ENCODE results near the gene SFXN5.
"Not testable (repeated sequence)": the region's sequence is repeated elsewhere in the genome, so short reads cannot be mapped to it uniquely, and the experiment has no call there.

Gene SFXN5, protein sequence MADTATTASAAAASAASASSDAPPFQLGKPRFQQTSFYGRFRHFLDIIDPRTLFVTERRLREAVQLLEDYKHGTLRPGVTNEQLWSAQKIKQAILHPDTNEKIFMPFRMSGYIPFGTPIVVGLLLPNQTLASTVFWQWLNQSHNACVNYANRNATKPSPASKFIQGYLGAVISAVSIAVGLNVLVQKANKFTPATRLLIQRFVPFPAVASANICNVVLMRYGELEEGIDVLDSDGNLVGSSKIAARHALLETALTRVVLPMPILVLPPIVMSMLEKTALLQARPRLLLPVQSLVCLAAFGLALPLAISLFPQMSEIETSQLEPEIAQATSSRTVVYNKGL

DNA sequence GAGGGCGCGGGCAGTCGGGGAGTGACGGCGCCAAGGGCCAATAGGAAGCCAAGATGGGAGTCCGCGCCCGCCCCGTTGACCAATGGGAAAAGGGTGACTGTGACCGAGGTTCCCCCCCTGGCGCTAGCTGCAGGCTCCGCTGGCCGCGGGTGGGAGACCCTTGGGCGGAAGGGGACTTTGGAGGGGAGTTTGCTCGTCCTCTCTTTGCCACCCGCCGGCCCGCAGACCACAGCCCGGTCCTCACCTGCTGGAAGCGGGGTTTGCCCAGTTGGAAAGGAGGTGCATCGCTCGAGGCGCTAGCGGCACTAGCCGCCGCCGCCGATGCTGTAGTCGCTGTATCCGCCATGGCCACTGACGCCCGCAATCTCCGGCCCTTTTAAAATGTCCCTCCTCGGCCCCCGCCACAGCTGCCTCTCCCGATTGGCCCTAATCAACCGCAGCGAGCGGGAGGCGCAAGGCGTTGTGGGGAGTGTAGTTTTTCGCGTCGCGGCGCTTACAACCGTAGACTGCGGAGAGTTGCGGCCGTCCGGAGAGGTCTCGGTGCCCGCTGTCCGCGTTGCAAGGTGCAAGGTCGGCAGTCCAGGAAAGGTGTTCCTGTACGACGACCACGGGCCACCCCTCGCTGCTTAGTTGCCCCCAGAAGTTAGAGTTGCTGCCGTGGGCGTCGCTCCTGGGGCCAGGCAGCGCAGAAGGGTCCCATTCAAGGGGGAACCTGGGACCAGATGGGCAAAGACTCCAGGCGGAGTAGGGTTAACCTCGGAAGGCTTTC, at the start of gene SFXN5:
Gene SFXN5 (minus strand): TSS at position 353 of the 769 bp plus-strand sequence. CDS start 7 bp downstream, at position 346.
- peak; percentile 95 for DNase-seq (ENCODE audit: low spot score)

DNA sequence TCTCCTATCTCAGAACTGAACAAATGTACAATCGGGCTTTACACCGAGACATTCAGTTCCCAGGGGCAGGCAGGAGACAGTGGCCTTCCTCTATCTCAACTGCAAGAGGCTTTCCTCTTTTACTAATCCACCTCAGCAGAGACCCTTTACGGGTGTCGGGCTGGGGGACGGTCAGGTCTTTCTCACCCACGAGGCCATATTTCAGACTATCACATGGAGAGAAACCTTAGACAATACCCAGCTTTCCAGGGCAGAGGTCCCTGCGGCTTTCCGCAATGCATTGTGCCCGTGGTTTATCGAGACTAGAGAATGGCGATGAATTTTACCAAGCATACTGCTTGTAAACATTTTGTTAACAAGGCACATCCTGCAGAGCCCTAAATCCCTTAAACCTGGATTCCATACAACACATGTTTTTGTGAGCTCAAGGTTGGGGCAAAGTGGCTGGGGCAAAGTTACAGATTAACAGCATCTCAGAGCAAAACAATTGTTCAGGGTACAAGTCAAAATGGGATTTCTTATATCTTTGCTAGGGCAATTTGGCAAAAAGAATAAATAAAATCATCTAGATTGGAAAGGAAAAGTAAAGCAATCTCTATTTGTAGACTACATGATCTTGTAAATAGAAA, 48.2 kb upstream of the SFXN5 start:
- DNase-seq (ENCODE audit: low spot score): not testable (repeated sequence)

DNA sequence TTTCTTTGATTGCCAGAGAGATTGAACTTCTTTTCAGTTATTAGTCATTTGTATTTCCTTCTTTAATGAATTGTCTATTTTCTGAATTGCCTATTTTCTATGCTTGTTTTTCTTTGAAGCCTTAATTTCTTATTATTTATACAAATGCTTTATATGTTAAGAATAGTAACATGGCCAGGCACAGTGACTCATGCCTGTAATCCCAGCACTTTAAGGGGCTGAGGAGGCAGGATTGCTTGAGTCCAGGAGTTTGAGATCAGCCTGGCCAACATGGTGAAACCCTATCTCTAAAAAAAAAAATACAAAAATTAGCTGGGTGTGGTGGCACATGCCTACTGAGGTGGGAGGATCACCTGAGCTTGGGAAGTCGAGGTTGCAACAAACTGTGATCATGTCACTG, 45.9 kb upstream of the SFXN5 start:
- DNase-seq (ENCODE audit: low spot score): no peak

DNA sequence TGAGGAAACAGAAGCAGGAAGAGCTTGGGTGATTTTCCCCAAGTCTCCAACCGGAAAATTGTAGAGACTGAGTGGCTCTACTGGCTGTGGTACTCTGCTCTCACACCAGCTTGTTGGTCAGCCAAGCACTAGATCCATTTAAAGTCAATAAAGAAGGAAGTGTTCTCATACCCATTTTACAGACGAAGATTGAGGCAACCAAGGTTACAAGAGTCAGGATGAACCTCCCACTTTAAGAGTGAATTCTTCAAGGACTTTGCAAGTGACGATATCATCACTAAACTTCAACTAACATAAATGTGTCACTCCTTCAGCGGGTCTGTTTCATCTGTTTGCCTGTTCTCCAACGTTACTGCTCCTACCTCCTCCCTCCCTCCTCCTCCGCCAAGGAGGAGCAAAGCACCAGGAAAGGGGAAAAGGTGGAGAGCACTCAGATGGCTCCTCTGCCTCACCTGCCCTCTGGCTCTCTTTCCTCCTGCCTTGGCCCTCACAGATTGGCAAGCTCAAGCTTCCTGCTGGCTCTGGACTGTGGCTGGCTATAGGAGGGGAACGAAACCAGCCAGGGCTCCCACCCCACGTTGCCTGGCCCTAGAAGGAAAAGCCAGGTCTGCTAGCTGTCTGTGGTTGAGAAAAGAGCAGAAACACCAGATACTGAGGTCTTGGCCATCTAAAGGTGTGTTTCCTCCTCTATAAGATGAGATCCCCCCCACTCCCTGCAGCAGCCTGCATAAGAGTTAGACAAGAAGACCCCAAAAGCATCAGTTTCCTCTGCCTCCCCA, 44.9 kb upstream of the SFXN5 start:
- DNase-seq (ENCODE audit: low spot score): no peak

DNA sequence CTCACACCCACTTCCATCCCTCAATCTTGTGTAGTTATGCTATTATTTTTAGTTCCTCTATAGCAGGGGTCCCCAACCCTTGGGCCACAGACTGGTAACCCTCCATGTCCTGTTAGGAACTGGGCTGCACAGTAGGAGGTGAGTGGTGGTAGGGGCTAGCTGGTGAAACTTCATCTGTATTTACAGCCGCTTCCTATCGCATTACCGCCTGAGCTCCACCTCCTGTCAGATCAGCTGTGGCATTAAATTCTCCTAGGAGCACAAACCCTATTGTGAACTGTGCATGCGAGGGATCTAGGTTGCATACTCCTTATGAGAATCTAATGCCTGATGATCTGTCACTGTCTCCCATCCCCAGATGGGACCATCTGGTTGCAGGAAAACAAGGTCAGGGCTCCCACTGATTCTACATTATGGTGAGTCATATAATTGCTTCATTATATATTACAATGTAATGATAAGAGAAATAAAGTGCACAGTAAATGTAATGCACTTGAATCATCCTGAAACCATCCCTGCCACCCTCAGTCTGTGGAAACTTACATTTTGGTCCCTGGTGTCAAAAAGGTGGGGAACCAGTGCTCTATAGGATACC, 42.9 kb upstream of the SFXN5 start:
- no peak for DNase-seq (ENCODE audit: low spot score)

DNA sequence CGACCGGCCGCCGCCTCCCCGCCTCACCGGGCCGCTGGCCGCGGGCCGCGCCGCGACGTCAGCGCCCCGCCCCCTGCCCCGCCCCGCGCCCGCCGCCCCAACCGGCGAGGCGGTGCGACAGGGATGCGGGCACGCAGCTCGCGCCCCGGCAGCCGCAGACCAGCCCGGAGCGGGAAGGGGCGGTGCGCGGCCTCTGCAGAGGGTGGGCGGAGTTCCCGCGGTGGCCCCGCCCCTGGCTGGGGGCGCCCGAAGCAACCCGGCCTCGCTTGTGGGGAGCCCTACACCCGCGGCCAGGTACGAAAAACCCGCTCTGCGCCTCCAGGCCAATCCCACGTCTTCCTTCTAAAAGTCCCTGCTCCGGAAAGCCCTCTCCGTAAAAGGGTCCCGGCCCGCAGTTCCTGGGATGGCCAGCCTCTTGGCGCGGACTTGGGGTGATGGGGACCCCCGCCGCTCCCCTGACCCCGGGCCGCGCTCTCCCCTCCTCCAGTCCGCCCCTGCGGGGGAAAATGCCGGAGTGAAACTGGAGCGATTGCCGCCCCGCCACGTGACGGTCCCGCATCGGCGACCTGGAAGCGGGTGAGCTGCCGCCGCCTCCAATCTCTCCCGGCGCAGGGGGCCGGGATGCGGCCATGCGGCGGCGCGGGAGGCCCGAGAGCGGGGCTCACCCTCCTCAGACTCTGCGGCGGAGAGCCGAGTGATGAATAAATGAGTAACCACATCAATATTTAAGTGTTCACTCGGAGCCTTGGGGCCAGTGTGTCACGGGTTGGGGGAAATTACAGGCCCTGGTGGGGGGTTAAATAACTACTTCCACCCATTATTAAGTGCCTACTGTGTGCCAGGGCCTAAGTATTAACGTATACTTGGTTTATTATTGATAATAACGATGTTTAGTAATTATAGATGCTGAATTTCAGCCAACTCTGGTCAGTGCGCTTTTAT, 41.7 kb upstream of the SFXN5 start, which contains the start of gene RAB11FIP5:
Gene RAB11FIP5 (minus strand): TSS at position 36 of the 942 bp plus-strand sequence. CDS start 171 bp downstream, outside the sequence.
- peak; percentile 15 for DNase-seq (ENCODE audit: low spot score)

DNA sequence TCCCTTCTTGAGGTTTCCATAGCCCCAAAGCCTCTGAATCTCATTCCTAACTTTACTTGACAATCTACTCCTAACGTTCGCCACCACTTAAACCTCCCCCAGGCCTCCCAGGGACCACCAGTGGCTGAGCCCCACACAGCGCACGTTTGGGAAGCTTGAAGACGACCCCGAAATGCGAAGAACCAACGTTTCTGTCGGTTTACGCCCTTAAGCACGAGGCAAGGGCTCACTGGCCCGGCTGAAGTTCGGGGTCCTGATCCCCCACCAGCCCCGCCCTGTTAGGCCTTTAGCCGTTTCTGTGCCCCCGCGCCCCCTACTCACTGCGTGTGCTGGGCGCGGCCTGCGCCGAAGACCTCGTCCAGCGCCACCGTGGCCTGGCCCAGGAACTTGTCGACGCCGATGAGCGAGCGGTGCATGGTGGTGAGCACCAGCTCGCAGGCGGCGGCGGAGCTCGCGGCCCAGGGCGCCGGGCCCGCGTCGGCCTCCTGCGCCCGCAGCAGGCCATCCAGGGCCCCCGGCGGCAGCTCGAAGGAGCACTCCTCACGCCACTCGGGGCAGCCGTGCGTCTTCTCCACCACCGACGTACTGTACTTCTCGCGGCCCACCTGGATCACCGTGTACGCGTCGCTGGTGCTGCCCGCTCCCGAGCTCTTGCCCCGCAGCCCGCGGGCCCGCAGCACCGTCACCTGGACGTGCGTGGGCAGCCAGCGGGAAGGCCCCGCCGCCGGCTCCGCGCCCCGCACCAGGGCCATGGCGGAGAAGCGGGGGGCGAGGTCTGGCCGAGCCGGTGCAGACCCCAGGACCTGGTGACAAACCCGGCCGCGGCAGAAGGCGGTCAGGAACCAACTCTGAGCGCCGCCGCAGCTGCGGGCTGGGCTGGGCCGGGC, 40.8 kb upstream of the SFXN5 start:
- DNase-seq (ENCODE audit: low spot score): no peak

DNA sequence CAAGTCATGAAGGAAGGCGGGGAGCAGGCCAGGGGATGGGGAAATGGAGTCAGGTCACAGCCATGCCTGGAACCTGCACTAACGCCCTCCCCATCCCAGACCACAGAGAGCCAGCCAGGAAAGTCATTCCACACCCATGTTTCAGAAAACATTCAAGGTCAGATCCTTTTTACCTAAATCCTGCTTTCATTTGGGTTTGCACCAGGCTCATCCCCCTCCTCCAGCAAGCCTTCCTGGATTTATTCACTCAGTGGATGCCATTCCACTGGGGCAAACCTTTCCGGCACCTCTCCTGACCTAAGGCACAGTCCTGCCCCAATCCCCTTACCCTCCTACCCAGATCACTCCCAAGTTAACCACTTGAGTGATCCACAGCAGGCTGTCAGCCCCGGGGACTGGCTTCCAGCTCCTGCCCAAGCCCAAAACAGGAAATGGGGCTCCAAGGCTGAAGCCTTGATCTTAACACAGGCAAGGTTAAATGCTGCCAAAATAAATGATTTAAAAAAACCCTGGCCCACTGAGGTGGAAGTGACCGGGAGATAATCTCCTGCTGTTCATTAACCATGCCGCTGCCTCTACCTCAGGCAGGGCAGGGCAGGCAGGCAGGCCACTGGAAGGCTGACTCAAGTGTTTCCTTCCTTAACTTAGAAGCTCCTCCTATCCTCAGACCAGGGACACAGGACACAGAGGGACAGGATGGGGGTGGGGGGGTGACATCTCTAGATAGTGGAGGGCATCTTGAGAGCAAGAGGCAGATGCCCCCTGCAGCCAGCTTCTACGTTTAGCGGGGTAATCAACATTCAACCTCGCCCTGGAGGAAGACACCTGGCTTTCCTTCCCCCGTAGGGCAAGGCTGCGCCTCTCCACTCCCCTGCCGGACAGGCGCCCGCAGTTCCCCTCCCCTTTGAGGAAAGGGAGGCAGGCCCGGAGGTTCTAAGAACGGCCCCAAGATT, 39.8 kb upstream of the SFXN5 start:
- DNase-seq (ENCODE audit: low spot score): no peak

DNA sequence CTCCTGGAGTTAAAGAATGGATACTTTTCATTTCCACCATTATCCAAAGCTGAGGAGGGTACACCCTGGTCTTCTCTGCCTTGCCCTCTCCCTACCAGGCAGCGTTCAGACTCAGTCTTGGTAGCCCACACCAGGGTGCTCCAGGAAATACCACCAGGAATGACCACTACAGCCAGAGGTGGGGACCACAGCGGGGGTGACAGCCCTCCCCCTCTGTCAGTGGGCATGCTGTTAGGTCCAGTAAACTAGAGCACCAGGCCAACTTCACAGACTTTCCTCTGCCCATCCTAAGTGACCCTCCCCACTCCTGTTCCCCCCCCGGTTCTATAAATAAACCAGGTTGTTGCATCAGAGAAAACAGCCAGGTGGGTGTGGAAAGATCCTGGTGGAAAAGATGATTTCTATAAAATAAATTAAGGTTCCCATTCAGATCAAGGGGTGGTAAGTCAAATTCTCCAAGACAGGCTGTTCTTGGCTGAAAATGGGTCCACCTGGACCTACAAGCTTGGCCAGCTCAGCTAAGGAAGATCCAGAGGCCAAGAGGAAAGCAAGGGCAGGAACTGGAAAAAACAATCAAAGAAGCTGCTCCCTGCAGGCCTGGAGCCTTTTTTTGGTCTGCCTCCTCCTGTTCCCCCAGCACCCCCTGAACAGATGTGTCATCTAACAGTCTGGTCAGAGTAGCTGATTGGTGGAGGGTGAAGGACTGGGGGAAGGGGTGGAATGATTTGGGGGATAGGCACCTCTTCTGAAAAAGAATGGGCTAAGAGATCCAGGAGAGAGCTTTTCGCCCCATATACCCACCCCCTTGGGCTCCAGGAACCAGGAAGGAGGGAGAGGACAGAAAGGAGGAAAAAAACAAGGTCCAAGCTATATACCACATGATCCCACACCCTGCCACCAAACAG, 38.9 kb upstream of the SFXN5 start:
- no peak for DNase-seq (ENCODE audit: low spot score)

DNA sequence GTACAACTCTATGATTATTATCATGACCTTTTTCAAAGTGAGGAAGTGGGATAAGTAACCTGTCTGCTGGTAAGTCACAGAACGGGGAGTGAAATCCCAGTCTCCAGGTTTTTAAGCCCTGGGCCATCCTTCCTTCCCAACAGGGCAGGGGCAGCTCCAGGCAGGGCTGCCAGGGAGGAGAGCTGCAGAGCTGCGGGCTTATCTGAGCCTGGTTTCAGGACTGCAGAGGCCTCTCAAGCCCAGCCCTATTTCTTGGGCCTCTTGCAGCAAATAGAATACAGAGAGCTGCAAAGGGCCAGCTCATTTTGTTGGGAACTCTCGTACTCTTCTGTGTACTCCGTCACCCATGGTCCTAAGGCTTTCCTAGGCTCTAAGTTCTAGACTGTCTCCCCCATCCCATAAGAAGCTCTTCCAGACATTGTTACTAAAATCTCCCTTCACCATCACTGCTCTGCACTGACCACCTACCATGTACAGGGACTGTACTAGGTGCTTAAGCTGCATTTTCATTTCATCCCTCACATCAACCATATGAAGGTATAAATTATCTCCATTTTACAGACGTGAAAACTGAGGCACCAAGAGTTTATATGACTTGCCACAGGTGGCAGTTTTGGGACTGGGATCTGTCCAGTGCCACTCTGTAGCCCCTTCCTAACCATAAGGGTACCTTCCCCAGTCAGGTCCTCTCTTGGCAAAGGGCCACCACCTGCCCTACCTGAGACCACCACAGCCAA, 38.1 kb upstream of the SFXN5 start:
- no peak for DNase-seq (ENCODE audit: low spot score)

DNA sequence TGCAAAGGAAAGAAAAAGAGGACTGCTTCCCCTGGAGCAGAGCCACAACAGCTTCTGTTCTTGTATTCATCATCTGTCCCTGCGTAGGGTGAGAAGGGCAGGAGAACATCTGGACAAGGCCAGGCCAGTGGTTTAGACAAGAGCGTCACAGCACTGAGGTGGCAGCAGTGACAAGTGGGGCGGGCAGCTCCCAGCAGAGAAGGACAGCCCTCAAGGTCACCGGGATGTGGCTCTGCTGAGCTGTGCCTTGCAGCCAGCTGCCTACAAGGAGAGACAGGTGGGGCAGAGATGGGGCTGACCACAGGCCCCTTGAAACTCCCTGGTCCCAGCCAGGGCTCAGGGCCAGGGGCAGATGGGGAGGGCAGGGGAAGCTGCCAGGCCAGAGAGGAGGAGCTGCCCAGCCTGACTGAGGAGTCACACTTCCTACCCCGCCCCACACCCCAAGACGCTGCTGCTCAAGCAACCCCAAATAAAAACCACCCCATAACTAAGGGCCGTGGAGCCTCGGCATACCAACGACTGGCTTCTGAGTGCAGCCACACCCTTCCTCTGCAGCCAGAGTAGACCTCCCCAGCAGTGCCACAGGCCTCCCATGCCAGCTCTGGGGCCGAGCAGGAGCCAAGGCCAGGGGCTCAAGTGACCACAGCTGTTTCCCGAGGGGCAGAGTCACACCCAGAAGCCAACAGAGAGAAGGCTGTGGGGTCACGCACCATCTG, 35.9 kb upstream of the SFXN5 start:
- no peak for DNase-seq (ENCODE audit: low spot score)

DNA sequence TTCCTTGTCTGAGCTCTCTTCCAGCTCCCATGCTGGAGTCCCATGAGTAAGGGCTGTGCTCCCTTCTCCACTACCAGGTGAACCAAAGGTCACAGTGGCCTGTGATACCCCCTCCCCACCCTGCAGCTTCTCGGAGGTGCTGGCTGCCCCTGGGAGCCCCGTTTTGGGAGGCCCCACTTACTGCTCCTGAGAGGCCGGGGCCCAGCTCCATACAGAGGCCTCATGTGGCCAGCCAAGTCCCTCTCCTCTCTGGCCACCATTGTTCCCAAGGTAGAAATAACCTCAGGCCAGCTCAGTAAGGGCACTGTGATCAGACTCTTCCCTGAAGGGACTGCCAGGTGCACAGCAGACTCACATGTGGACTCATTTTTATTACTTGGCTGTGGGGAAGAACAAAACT, 35.3 kb upstream of the SFXN5 start:
- no peak for DNase-seq (ENCODE audit: low spot score)

DNA sequence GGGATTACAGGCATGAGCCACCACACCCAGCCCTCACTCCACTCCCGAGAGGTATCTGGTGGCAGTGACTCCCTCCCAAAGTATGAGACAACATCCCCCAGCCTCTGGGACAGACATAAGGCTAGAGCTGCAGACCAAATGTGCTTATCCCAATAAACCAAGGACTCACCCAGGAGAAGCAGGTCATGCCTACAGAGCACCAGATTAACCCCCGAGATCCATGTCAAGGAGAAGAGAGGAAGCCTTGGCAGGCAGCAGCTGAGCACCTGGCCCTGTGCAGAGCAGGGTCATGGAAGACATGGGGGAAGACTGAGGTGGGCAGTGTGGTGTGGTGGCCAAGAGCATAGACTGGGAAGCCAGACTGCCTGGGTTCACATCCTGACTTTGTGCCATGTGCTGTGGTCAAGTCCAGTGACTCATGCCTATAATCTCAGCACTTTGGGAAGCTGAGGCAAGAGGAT, 34.0 kb upstream of the SFXN5 start:
- no peak for DNase-seq (ENCODE audit: low spot score)

DNA sequence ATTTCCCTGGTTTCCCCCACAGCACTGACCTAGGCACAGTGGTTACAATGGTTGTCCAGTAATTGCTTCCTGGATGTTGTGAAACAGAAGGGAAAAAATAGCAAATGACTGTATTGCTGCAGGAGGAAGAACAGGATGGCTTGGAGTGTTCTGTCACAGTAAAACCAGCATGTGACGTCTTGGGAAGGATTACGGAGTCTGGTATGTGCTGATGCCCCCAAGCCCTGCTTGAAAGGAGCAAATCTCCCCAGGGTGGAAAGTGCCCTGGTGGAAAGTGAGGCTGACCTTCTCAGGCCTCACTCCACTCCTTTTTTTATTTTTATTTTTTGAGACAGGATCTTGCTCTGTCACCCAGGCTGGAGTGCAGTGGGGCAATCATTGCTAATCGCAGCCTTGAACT, 33.4 kb upstream of the SFXN5 start:
- DNase-seq (ENCODE audit: low spot score): no peak

DNA sequence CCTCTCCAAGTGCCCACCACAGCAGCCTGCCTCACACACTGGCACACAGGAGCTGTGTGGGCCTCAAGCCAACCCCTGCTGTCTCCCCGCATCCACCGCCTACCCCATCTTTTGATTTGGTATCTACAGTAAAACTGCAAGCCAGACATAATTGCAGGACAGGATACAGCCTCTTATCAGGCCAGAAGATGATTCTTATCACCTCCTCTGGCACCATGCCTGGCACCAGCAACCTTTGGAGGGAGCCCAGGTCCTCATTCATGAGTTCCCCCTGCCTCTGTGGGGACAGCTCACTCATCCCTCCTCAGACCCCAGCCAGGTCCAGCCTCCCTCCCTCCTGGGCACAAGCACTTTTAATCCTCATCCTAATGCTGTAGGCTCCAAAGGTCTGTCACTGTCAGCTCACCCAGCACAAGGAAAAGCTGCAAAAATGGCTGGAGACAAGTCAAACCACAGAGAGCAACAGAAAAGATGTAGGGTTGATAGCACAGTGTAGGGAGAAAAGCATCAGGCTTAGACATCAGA, 31.6 kb upstream of the SFXN5 start:
- DNase-seq (ENCODE audit: low spot score): no peak

All from hematopoietic multipotent progenitor cell treated with erythropoietin and hydrocortisone succinate and interleukin-3 and kit ligand, for 15 days (in vitro differentiated cells).